Suppressor macrophage treated with lipopolysaccharide for 1 hour (primary cell): ENCODE measurements around the gene PGAM1.

ENCODE experiments used
- DNase-seq, 3 donors: peaks; one replicate each; pipeline ENCODE4 v3.0.0-alpha.2; 2020 to 2022

Gene PGAM1

GRCh38 chr10:97408496-97408992, 17.4 kb upstream of the PGAM1 start:
- DNase-seq = peak; percentile 51 to 65 (median 54)

- peak; percentile 49 to 58 (median 50) for DNase-seq
Observed at GRCh38 chr10:97411406-97411805, 14.6 kb upstream of the PGAM1 start.

GRCh38 chr10:97412891-97413304, 13.1 kb upstream of the PGAM1 start:
- DNase-seq = no peak

GRCh38 chr10:97416565-97416964, 9.4 kb upstream of the PGAM1 start:
- no peak for DNase-seq

GRCh38 chr10:97423757-97424098, 2.3 kb upstream of the PGAM1 start:
- DNase-seq = peak in 2 of 3 donors; percentile 38 to 46

GRCh38 chr10:97426776-97427570, 982 bp downstream of the PGAM1 start:
- no peak for DNase-seq

- peak; percentile 71 to 86 (median 80) for DNase-seq
Observed at GRCh38 chr10:97427571-97428179, 1.7 kb downstream of the PGAM1 start.

- peak; percentile 43 to 71 (median 57) for DNase-seq
Observed at GRCh38 chr10:97428572-97428981, 2.6 kb downstream of the PGAM1 start.

GRCh38 chr10:97434055-97434454, 8.1 kb downstream of the PGAM1 start:
- DNase-seq = no peak

GRCh38 chr10:97434557-97434956, 8.6 kb downstream of the PGAM1 start:
- no peak for DNase-seq

- no peak for DNase-seq
Observed at GRCh38 chr10:97435211-97435610, 9.2 kb downstream of the PGAM1 start.

GRCh38 chr10:97442277-97442676, 16.3 kb downstream of the PGAM1 start:
- DNase-seq = no peak

- DNase-seq = no peak
Observed at GRCh38 chr10:97444212-97444611, 18.2 kb downstream of the PGAM1 start.

GRCh38 chr10:97445357-97445721, 19.3 kb downstream of the PGAM1 start:
- no peak for DNase-seq

- peak; percentile 95 to 97 (median 97) for DNase-seq
Observed at GRCh38 chr10:97445722-97446639, 20.0 kb downstream of the PGAM1 start, which contains the start of the genes EXOSC1 and ZDHHC16. Gene EXOSC1, minus strand, starts transcription at chr10:97446006. Its CDS starts 21 bp downstream, at chr10:97445985. Gene ZDHHC16, plus strand, starts transcription at chr10:97446175. Its CDS starts 5,501 bp downstream, at chr10:97451676.

GRCh38 chr10:97450828-97451227, 24.8 kb downstream of the PGAM1 start:
- DNase-seq = no peak

GRCh38 chr10:97451605-97452004, 25.6 kb downstream of the PGAM1 start:
- no peak for DNase-seq

GRCh38 chr10:97452352-97452751, 26.4 kb downstream of the PGAM1 start:
- DNase-seq = no peak

GRCh38 chr10:97454330-97455036, 28.5 kb downstream of the PGAM1 start:
- no peak for DNase-seq

- DNase-seq = no peak
Observed at GRCh38 chr10:97456034-97456685, 30.2 kb downstream of the PGAM1 start.

GRCh38 chr10:97456686-97457065, 30.7 kb downstream of the PGAM1 start:
- no peak for DNase-seq

GRCh38 chr10:97459111-97459510, 33.1 kb downstream of the PGAM1 start:
- no peak for DNase-seq
